DMS153 treated with DMSO at 0.1 percent for 48 hours (cell line): ENCODE data around the gene IPPK.
A peak's percentile ranks its signal among the peaks of the same experiment; 100 is the strongest.

Experiments used
- DNase-seq: peaks from one replicate; lab custom pipeline; 2025; ENCODE audit not compliant: unreplicated experiment; lab: John Stamatoyannopoulos, UW

The IPPK gene

DNA sequence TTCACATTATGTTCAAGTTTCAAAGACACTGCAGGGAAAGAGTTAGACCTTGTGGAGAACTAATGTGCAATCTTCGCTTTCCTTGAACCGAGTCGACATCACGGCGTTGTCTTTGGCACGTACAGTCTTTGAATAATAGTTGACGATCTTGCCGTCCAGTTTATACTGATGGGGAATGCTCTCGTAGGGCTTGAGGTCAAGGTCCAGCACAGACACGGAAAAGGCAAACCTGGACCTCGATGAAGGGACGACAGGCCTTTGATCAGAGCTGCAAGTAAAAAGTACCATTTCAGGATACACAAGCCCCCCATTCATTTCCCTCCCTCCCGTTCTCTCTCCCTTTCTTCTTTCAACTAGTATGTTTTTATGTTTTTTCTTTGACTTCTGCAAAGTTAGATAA, 54.1 kb downstream of the IPPK start:
- DNase-seq = no peak

DNA sequence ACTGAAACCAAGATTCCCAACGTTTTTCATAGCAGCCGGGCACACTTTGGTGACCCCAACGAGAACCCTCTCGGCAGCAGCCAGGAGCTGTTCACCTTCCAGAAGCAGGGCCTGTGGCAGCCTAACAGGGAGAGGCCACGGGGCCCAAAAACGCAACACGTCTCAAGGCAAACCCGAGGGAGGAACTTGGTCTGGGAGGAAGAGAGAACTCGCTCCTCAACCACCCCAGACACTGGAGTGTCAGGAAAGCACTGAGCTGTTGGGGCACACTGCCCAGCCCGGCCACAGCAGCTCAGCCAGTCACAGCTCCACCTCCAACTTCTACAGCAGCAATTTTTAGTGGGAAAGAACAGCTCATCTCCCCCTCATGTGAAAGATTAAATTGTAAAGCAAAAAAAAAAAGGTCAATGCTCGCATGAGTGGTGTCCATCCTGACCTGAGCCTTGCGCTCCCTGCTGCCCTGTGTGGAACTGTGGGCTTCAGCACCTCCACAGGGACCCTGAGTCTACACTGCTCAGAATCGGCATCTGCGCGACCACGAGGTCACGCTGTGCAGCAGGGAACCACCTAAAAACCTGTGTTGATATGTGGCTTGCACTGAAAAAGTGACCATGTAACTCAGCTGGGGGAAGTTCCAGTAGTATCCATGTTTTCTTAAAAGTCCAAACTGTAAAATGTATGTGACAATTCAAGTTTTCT, 55.0 kb downstream of the IPPK start:
- DNase-seq = no peak

- no peak for DNase-seq
Observed at GRCh38 chr9:92614123-92614510, 55.8 kb downstream of the IPPK start.

DNA sequence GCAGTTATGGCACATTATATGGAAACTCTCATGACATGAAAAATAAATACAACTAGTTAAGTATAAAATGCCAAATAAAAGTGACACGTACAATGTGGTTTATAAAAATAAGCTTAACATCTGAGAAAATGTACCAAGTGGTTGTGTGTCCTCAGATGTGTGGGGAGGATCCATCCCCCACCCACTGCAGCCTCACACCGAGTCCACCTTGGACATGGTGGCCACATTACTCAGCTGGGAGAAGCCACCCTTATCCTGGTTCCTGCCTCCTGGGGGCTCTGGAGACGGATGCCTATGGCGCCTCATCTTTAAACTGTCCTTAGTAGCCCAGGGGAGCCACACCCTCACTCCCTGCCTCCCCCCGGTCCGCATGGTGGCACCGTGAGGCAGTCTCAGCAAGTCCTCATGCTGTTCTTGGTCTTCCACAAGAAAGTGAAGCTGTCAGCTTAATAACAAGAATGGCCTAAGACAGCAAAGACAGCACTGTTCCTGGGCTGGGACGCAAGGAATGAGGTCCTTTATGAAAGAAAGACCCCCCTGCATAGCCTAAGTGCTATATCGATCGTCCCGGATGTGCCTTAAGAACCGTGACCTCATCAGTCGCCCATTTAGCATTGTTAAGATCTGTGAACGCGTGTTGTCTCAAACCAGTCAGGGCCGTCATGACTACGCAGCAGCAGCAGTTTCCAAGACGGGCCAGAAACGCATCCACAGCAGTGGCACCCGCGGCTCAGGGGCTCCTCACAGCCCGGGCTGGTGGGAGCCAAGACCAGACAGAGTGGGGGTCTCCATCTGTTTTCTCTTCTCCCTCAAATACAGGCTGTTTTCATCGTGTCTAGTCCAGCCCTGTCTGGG, 56.4 kb downstream of the IPPK start:
- DNase-seq = no peak

GRCh38 chr9:92612816-92613215, 57.1 kb downstream of the IPPK start:
- no peak for DNase-seq

- DNase-seq = no peak
Observed at GRCh38 chr9:92612292-92612691, 57.6 kb downstream of the IPPK start.

DNA sequence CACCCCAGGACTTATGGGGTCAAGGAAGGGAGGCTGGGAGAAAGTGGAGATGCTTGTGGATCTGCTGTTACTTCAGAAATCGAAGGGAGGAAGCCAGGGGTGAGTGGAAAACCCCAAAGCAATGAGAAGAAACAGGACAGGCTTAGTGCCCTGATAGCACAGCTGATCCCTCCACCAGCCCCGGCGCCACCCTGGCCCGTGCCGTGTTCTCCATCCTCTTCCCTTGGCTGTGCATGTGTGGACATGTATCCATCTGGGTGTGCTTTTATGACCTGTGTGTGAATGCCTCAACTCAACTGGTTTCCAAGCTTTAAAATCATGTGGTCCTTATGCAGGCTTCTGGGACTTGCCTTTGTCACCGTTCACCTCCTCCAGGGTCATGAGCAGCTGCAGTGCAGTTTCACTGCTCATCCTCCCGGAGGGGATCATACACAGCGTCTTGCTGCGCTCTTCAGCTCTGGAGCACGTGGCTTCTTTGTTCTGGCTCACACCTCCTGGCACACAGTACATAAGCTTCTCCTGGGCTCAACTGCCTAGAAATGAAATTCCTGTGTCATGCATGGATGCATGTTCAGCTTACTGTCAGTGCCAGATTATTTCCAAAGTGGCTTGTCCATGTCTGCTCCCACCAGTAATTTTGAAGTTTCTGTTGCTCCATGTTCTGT, 58.2 kb downstream of the IPPK start:
- DNase-seq = no peak

- DNase-seq = no peak
Observed at GRCh38 chr9:92610470-92611420, 59.2 kb downstream of the IPPK start.

- peak; percentile 49 for DNase-seq
Observed at GRCh38 chr9:92608909-92609445, 61.0 kb downstream of the IPPK start.

- DNase-seq = no peak
Observed at GRCh38 chr9:92608241-92608908, 61.6 kb downstream of the IPPK start.

GRCh38 chr9:92607773-92608172, 62.2 kb downstream of the IPPK start:
- DNase-seq = peak; percentile 62

GRCh38 chr9:92607088-92607487, 62.8 kb downstream of the IPPK start:
- DNase-seq = no peak

DNA sequence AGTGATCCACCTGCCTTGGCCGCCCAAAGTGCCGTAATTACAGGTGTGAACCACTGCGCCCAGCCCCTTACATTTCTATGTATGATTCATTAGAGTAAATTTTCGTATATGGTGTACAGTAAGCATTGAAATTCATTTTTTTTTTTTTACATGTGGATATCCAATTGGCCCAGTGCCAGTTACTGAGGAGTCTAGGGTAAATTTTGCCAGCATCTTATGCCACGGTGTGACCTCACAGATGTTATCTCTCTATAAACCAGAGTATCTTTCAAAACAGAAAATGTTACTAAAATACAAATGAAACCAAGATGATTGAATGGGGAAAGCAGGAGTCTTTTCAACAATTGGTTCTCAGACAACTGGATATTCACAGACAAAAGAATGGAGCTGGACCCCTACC, 64.7 kb downstream of the IPPK start:
- DNase-seq = no peak

- no peak for DNase-seq
Observed at GRCh38 chr9:92603990-92604389, 65.9 kb downstream of the IPPK start.

GRCh38 chr9:92603100-92603499, 66.8 kb downstream of the IPPK start:
- DNase-seq = no peak

- no peak for DNase-seq
Observed at GRCh38 chr9:92602413-92602812, 67.5 kb downstream of the IPPK start.

DNA sequence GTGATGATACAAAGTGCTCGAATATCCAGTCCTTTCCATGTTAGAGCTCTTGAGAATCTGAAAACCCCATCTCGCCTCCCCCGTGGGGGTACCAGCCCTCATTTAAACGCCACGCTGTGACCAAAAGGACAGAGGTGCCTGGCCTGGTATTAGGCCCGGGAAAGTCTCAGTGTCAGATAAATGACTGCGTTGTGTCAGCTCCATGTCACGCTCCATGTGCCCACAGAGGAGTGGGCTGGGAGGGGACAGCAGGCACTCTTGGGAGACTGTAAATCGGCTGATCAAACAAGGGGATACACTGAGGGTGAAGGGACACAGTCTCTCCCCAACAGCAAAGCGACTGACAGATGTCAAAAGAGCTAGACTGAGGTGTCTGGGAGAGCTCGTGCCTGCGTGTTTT, 68.5 kb downstream of the IPPK start:
- DNase-seq = no peak

DNA sequence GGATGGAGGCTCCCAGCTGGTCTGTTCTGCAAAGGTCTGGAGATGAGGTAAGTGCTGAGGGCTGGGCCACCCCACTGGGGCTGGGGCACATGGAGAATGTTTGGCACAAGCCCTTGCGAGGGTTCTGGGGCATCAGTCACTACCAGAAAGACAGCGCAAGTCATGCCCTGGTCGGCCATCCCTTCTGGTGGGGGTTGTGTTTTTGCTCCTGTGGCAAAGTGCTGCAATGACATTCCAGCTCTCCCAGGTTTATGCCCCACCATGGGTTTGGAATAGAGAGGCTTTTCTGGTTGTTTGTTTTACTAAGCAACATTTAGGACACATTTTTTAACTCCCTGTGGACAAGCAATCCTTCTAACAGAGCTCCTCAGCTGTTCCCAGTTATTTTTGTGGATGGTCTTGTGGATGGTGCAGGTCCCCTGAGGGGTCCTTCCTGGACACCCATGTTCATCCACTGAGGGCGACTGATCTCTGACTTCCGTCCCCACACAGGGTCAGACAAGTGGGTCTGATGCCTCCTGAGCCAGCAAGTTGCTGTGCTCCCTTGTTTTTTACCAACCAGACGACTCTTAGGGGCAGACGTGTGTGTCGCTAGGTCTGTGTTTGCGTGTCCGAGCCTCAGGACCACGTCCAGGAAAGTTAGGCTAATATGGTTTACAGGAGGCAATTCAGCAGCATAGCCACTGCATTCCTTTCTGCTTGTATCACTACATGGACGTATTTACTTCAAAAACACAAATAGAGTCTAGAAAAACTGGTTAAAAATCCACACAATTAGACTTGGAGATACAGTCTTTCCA, 69.3 kb downstream of the IPPK start:
- DNase-seq = no peak

DNA sequence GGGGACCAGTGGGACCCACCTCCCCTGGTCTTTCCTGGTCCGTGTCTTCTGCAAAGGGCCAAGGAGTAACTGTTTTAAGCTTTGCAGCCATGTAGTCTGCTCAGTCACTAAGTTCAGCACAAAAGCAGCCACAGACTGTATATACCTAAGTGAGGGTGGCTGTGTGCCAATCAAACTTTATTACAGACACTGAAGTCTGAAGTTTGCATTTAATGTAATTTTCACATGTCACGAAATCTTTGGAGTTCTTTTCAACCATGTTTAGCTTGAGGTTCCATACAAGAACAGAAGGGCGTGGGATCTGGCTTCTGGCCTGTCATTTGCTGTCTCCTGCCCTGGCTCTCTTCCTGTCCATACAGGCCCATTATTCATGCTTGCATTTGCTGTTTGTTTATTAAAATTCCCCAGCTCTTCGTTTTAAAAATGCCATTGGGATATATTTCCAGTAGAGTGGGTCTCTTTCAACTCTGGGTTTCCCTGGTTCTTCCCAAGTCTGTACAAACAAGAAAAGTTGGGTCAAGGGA, 69.9 kb downstream of the IPPK start:
- no peak for DNase-seq
